HFFc6 (cell line): ENCODE results near the gene ST6GAL2. TPM values are rescaled to one million over a fixed set of nuclear protein-coding genes. Genes with fewer than 3 reads are reported as not detected.

Experiments
- DNase-seq: peaks from one replicate; pipeline ENCODE4 v3.0.0-alpha.2; 2018
- H3K27ac Mint-ChIP-seq: 2 replicates; pipeline ENCODE4 v1.8.0; 2020; ENCODE audit warnings: mild to moderate bottlenecking, mixed read lengths
- H3K27me3 Mint-ChIP-seq: 2 replicates; pipeline ENCODE4 v1.8.0; 2021; ENCODE audit warnings: mild to moderate bottlenecking, moderate library complexity, mixed read lengths; ENCODE audit not compliant: insufficient read depth
- H3K36me3 Mint-ChIP-seq: 2 replicates; pipeline ENCODE4 v1.8.0; 2021; ENCODE audit warnings: low read depth, mixed read lengths
- H3K4me1 Mint-ChIP-seq: 2 replicates; pipeline ENCODE4 v1.8.0; 2020; ENCODE audit warnings: low read depth, mixed read lengths
- H3K4me3 Mint-ChIP-seq: 2 replicates; pipeline ENCODE4 v1.8.0; 2020; ENCODE audit warnings: mild to moderate bottlenecking, moderate library complexity, mixed read lengths
- H3K9me3 Mint-ChIP-seq: 2 replicates; pipeline ENCODE4 v1.8.0; 2020; ENCODE audit warnings: mild to moderate bottlenecking, mixed read lengths
- CTCF ChIP-seq: fragments of 200-600 bp; sonication (generic); IDR thresholded peaks from 2 replicates; pipeline ENCODE4 v1.5.0; 2021; ENCODE audit warnings: antibody characterized with exemption, mild to moderate bottlenecking
- total RNA-seq, 6 experiments: library from RNA; stranded (reverse); fragmentation: NEBNext Ultra II Directional; extraction: Animal tissue kit (Norgen Biotek cat#: 25700); gene quantifications; 2 replicates in 1 of 6; 3 replicates in 5 of 6; pipeline ENCODE4 v1.2.3, GENCODE V29; 2021

The ST6GAL2 gene
- total RNA-seq, 6 experiments from 2014 or later, result 0.14 to 0.24 TPM; not detected in 4

- Mint-ChIP-seq H3K36me3 (no peaks in the 10 kb centered on the region), H3K27me3 (peaks cover 2% of the 10 kb centered on the region; the same call in 1 of the 2 replicates), H3K27ac (no peak overlapping the region), H3K4me1 (no peaks in the 10 kb centered on the region), H3K9me3 (peaks cover 5% of the 10 kb centered on the region; the same call in 1 of the 2 replicates), H3K4me3 (no peak overlapping the region)
- no peak for DNase-seq
- no peak for TF ChIP-seq CTCF
Measured at GRCh38 chr2:106804161-106804560, 81.8 kb downstream of the ST6GAL2 start.

DNA sequence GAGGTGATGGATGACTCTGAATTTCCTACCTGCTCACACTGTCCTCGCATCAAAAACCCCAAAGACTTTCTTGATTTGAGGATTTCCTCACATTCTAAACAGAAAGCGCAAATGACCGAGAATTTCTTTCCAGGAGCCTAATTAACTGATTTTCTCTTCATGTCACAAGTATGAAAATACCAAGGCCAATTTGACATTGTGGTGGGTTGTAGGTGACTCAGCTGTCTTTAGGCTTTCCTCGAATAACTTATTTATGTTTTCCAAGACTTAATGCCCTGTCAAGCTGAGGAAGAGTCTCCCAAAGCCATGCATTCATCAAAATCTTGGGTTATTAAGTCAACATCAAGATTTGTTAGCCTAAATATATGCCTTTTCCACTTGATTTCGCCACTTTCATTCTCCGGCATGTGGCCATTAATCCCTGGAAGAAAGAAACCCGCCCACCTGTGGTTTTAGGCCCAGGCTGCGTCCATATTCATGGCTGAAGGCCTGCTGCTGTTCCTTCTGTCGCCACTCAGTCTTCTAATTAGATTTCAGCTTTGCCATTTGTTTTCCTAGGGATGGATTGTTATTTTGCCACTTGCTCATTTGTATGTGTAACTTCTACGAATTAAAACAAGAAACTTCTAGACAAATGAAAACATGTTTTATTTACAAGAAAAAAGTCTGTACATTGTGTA is 84.9 kb downstream of the ST6GAL2 start:
- Mint-ChIP-seq H3K27me3 (no peaks in the 10 kb centered on the region; the same call in 1 of the 2 replicates), H3K27ac (no peak overlapping the region), H3K4me3 (no peak overlapping the region), H3K4me1 (no peaks in the 10 kb centered on the region), H3K9me3 (peaks cover 5% of the 10 kb centered on the region; the same call in 1 of the 2 replicates), H3K36me3 (no peaks in the 10 kb centered on the region)
- no peak for TF ChIP-seq CTCF
- DNase-seq, result no peak

GRCh38 chr2:106800180-106800579 is 85.8 kb downstream of the ST6GAL2 start:
- DNase-seq, result no peak
- Mint-ChIP-seq H3K36me3 (no peaks in the 10 kb centered on the region), H3K27me3 (no peaks in the 10 kb centered on the region; the same call in 1 of the 2 replicates), H3K27ac (no peak overlapping the region), H3K9me3 (peaks cover 5% of the 10 kb centered on the region; the same call in 1 of the 2 replicates), H3K4me1 (no peaks in the 10 kb centered on the region), H3K4me3 (no peak overlapping the region)
- TF ChIP-seq CTCF, result no peak

GRCh38 chr2:106798826-106799552 is 87.0 kb downstream of the ST6GAL2 start:
- H3K4me3 Mint-ChIP-seq, result no peak overlapping the region
- H3K27me3 Mint-ChIP-seq, result no peaks in the 10 kb centered on the region; the same call in 1 of the 2 replicates
- no peaks in the 10 kb centered on the region for H3K4me1 Mint-ChIP-seq

GRCh38 chr2:106797494-106797893 is 88.5 kb downstream of the ST6GAL2 start:
- Mint-ChIP-seq H3K9me3 (peaks cover 5% of the 10 kb centered on the region), H3K27ac (no peak overlapping the region), H3K4me1 (no peaks in the 10 kb centered on the region), H3K27me3 (no peaks in the 10 kb centered on the region; the same call in 1 of the 2 replicates), H3K36me3 (no peaks in the 10 kb centered on the region; the same call in 1 of the 2 replicates), H3K4me3 (no peak overlapping the region)
- TF ChIP-seq CTCF, result no peak
- no peak for DNase-seq

More at GRCh38 chr2:106798826-106799552, 87.0 kb downstream of the ST6GAL2 start:
- H3K36me3 Mint-ChIP-seq, result no peaks in the 10 kb centered on the region
- TF ChIP-seq CTCF, result no peak
- DNase-seq, result no peak
- peaks cover 5% of the 10 kb centered on the region for H3K9me3 Mint-ChIP-seq
- H3K27ac Mint-ChIP-seq, result no peak overlapping the region
